ENCODE measurements around the gene HBM.
"Not testable (repeated sequence)": the region's sequence is repeated elsewhere in the genome, so short reads cannot be mapped to it uniquely, and the experiment has no call there.

HBM gene

GRCh38 chr16:175011-175949, 9.5 kb downstream of the HBM start:
- no peak overlapping the region for H3K4me3 Mint-ChIP-seq
- no peak overlapping the region for H3K27ac Mint-ChIP-seq
- no peaks in the 10 kb centered on the region for H3K9me3 Mint-ChIP-seq
- no peaks in the 10 kb centered on the region for H3K36me3 Mint-ChIP-seq (ENCODE audit: low read depth)
- H3K4me1 Mint-ChIP-seq: no peaks in the 10 kb centered on the region
- no peak for TF ChIP-seq CTCF (IDR thresholded peaks at IDR 0.05)
- no peak for DNase-seq
- H3K27me3 Mint-ChIP-seq (ENCODE audit: low read depth, poor library complexity): peaks cover 83% of the 10 kb centered on the region

- not testable (repeated sequence) for H3K4me3 Mint-ChIP-seq; H3K9me3 Mint-ChIP-seq; H3K36me3 Mint-ChIP-seq (ENCODE audit: low read depth); DNase-seq; H3K4me1 Mint-ChIP-seq; H3K27ac Mint-ChIP-seq
- peaks cover 78% of the 10 kb centered on the region for H3K27me3 Mint-ChIP-seq (ENCODE audit: low read depth, poor library complexity)
Measured at GRCh38 chr16:176006-176405, 10.2 kb downstream of the HBM start.

GRCh38 chr16:176477-177382, 11.0 kb downstream of the HBM start, which contains the start of gene HBA1:
Gene HBA1 (plus strand): TSS chr16:176680. CDS start chr16:176717, 37 bp downstream.
- H3K4me1 Mint-ChIP-seq; DNase-seq; H3K36me3 Mint-ChIP-seq (ENCODE audit: low read depth); H3K27ac Mint-ChIP-seq; H3K9me3 Mint-ChIP-seq: not testable (repeated sequence)
- peaks cover 72% of the 10 kb centered on the region for H3K27me3 Mint-ChIP-seq (ENCODE audit: low read depth, poor library complexity)
- peak within 1 kb of the TSS; percentile 45 for H3K4me3 Mint-ChIP-seq

GRCh38 chr16:177394-177822, 11.6 kb downstream of the HBM start:
- Mint-ChIP-seq H3K36me3 (ENCODE audit: low read depth) (no peaks in the 10 kb centered on the region), H3K9me3 (no peaks in the 10 kb centered on the region), H3K27me3 (ENCODE audit: low read depth, poor library complexity) (peaks cover 66% of the 10 kb centered on the region), H3K4me1 (no peaks in the 10 kb centered on the region), H3K4me3 (peak overlapping the region; percentile 45), H3K27ac (no peak overlapping the region)
- no peak for TF ChIP-seq CTCF (IDR thresholded peaks at IDR 0.05)
- DNase-seq: no peak

GRCh38 chr16:177981-178667, 12.3 kb downstream of the HBM start:
- no peaks in the 10 kb centered on the region for H3K4me1 Mint-ChIP-seq
- peaks cover 4% of the 10 kb centered on the region for H3K36me3 Mint-ChIP-seq (ENCODE audit: low read depth)
- H3K9me3 Mint-ChIP-seq: no peaks in the 10 kb centered on the region
- peaks cover 66% of the 10 kb centered on the region for H3K27me3 Mint-ChIP-seq (ENCODE audit: low read depth, poor library complexity)
- H3K4me3 Mint-ChIP-seq: no peak overlapping the region
- no peak for DNase-seq
- no peak overlapping the region for H3K27ac Mint-ChIP-seq
- no peak for TF ChIP-seq CTCF (IDR thresholded peaks at IDR 0.05)

GRCh38 chr16:178668-179015, 12.9 kb downstream of the HBM start:
- Mint-ChIP-seq H3K4me3 (no peak overlapping the region), H3K36me3 (ENCODE audit: low read depth) (peaks cover 5% of the 10 kb centered on the region), H3K27ac (no peak overlapping the region), H3K9me3 (no peaks in the 10 kb centered on the region), H3K27me3 (ENCODE audit: low read depth, poor library complexity) (peaks cover 60% of the 10 kb centered on the region), H3K4me1 (no peaks in the 10 kb centered on the region)
- DNase-seq: no peak
- TF ChIP-seq CTCF (IDR thresholded peaks at IDR 0.05): no peak
